ENCODE measurements around the gene INSR.
"Not testable (repeated sequence)": the region's sequence is repeated elsewhere in the genome, so short reads cannot be mapped to it uniquely, and the experiment has no call there.

INSR gene

GRCh38 chr19:7293762-7294557 lies at the start of gene INSR:
INSR (minus strand) TSS chr19:7294414; CDS start chr19:7293891, 523 bp downstream.
- H3K27ac ChIP-seq = no peak within 1 kb of the TSS

GRCh38 chr19:7342143-7342542 lies 47.9 kb upstream of the INSR start:
- no peak overlapping the region for H3K27ac ChIP-seq
- no peak for DNase-seq (ENCODE audit: low read depth, low spot score)

More at GRCh38 chr19:7293762-7294557, at the start of gene INSR:
- peak; percentile 24 for DNase-seq (ENCODE audit: low read depth, low spot score)

- H3K27ac ChIP-seq = no peak overlapping the region
- DNase-seq (ENCODE audit: low read depth, low spot score) = peak; percentile 12
Observed at GRCh38 chr19:7340959-7341837, 47.0 kb upstream of the INSR start.

GRCh38 chr19:7337380-7338194 lies 43.4 kb upstream of the INSR start:
- DNase-seq (ENCODE audit: low read depth, low spot score) = no peak

GRCh38 chr19:7336321-7336973 lies 42.2 kb upstream of the INSR start:
- no peak overlapping the region for H3K27ac ChIP-seq

More at GRCh38 chr19:7337380-7338194, 43.4 kb upstream of the INSR start:
- H3K27ac ChIP-seq = no peak overlapping the region

GRCh38 chr19:7333198-7334118 lies 39.2 kb upstream of the INSR start:
- DNase-seq (ENCODE audit: low read depth, low spot score) = no peak
- H3K27ac ChIP-seq = no peak overlapping the region

More at GRCh38 chr19:7336321-7336973, 42.2 kb upstream of the INSR start:
- DNase-seq (ENCODE audit: low read depth, low spot score) = no peak

- DNase-seq (ENCODE audit: low read depth, low spot score) = no peak
- H3K27ac ChIP-seq = no peak overlapping the region
Observed at GRCh38 chr19:7331446-7331845, 37.2 kb upstream of the INSR start.

- no peak overlapping the region for H3K27ac ChIP-seq
- no peak for DNase-seq (ENCODE audit: low read depth, low spot score)
Observed at GRCh38 chr19:7328647-7329046, 34.4 kb upstream of the INSR start.

- no peak overlapping the region for H3K27ac ChIP-seq
- DNase-seq (ENCODE audit: low read depth, low spot score) = no peak
Observed at GRCh38 chr19:7327802-7328201, 33.6 kb upstream of the INSR start.

- no peak for DNase-seq (ENCODE audit: low read depth, low spot score)
- H3K27ac ChIP-seq = no peak overlapping the region
Observed at GRCh38 chr19:7326105-7326877, 32.1 kb upstream of the INSR start.

GRCh38 chr19:7318176-7318575 lies 24.0 kb upstream of the INSR start:
- H3K27ac ChIP-seq = no peak overlapping the region
- DNase-seq (ENCODE audit: low read depth, low spot score) = no peak

- no peak for DNase-seq (ENCODE audit: low read depth, low spot score)
- H3K27ac ChIP-seq = no peak overlapping the region
Observed at GRCh38 chr19:7312816-7313215, 18.6 kb upstream of the INSR start.

- no peak overlapping the region for H3K27ac ChIP-seq
- no peak for DNase-seq (ENCODE audit: low read depth, low spot score)
Observed at GRCh38 chr19:7311911-7312310, 17.7 kb upstream of the INSR start.

GRCh38 chr19:7308327-7308726 lies 14.1 kb upstream of the INSR start:
- DNase-seq (ENCODE audit: low read depth, low spot score); H3K27ac ChIP-seq: not testable (repeated sequence)

- DNase-seq (ENCODE audit: low read depth, low spot score) = no peak
- no peak overlapping the region for H3K27ac ChIP-seq
Observed at GRCh38 chr19:7307590-7308218, 13.5 kb upstream of the INSR start.

GRCh38 chr19:7304200-7304599 lies 10.0 kb upstream of the INSR start:
- H3K27ac ChIP-seq = no peak overlapping the region
- no peak for DNase-seq (ENCODE audit: low read depth, low spot score)

- no peak for DNase-seq (ENCODE audit: low read depth, low spot score)
- no peak overlapping the region for H3K27ac ChIP-seq
Observed at GRCh38 chr19:7303470-7303869, 9.3 kb upstream of the INSR start.

- no peak overlapping the region for H3K27ac ChIP-seq
- no peak for DNase-seq (ENCODE audit: low read depth, low spot score)
Observed at GRCh38 chr19:7301525-7301924, 7.3 kb upstream of the INSR start.
